IMR-90 (cell line): Measurements from ENCODE around the gene ACOXL. TPM values are rescaled to one million over a fixed set of nuclear protein-coding genes. Genes with fewer than 3 reads are reported as not detected.

Source experiments
- ATAC-seq: fragments of 200-7000 bp; cut with Tn5 transposase; 2 replicates; pipeline ENCODE4 v1.9.1; 2020; ENCODE audit warnings: low read depth, mild to moderate bottlenecking, moderate library complexity
- BruUV-seq: library from RNA; stranded (reverse); fragments of 400-500 nt; replicated peaks from 2 replicates; lab custom pipeline; 2021; lab: Mats Ljungman, UMichigan
- CTCF ChIA-PET: fragments of 300-600 bp; formaldehyde crosslinking; extraction: SDS; loops from one replicate; lab custom pipeline; 2021; ENCODE audit warnings: antibody characterized with exemption; lab: Yijun Ruan, JAX
- POLR2A ChIA-PET: fragments of 300-600 bp; sonication (Branson Sonifier 250); formaldehyde crosslinking; loops from one replicate; lab custom pipeline; 2022; ENCODE audit warnings: antibody characterized with exemption; ENCODE audit not compliant: unreplicated experiment; lab: Charles Lee
- DNase-seq: peaks from one replicate; pipeline ENCODE4 v3.0.0; 2013
- H2AFZ ChIP-seq: replicated peaks from 2 replicates; pipeline ENCODE3; 2013; ENCODE audit warnings: low read length, mild to moderate bottlenecking; ENCODE audit not compliant: poor library complexity
- H2AK5ac ChIP-seq: 2 replicates; pipeline ENCODE4 v1.6.1; 2013; ENCODE audit warnings: low read depth, low read length, inconsistent platforms
- H2AK9ac ChIP-seq: replicated peaks from 2 replicates; pipeline ENCODE3; 2013; ENCODE audit warnings: mild to moderate bottlenecking, low read depth, low read length, moderate library complexity; ENCODE audit not compliant: poor library complexity
- H2BK120ac ChIP-seq: 2 replicates; pipeline ENCODE4 v1.6.1; 2013; ENCODE audit warnings: low read depth, low read length, inconsistent platforms
- H2BK15ac ChIP-seq: 3 replicates; pipeline ENCODE4 v1.6.1; 2013; ENCODE audit warnings: low read depth, low read length, inconsistent platforms
- H2BK20ac ChIP-seq: 2 replicates; pipeline ENCODE4 v1.6.1; 2013; ENCODE audit warnings: low read depth, mild to moderate bottlenecking, inconsistent platforms, low read length, moderate library complexity
- H2BK5ac ChIP-seq: 2 replicates; pipeline ENCODE4 v1.6.1; 2013; ENCODE audit warnings: mild to moderate bottlenecking, low read depth, low read length, inconsistent platforms; ENCODE audit not compliant: poor library complexity, severe bottlenecking
- H3K14ac ChIP-seq: replicated peaks from 2 replicates; pipeline ENCODE4 v1.6.1; 2013; ENCODE audit warnings: low read depth, low read length, inconsistent platforms
- H3K18ac ChIP-seq: 2 replicates; pipeline ENCODE4 v1.6.1; 2013; ENCODE audit warnings: low read depth, low read length, control low read depth
- H3K23ac ChIP-seq: 2 replicates; pipeline ENCODE4 v1.6.1; 2013; ENCODE audit warnings: low read depth, low read length, inconsistent platforms
- H3K27ac ChIP-seq: 2 replicates; pipeline ENCODE4 v1.5.1; 2013; ENCODE audit warnings: mild to moderate bottlenecking, control low read depth, low read length; ENCODE audit not compliant: insufficient read depth
- H3K27me3 ChIP-seq: 2 replicates; pipeline ENCODE4 v1.6.1; 2013; ENCODE audit warnings: low read length; ENCODE audit not compliant: control insufficient read depth, insufficient read depth
- H3K36me3 ChIP-seq: 2 replicates; pipeline ENCODE4 v1.6.1; 2013; ENCODE audit warnings: low read length, mixed read lengths; ENCODE audit not compliant: control insufficient read depth, insufficient read depth
- H3K4ac ChIP-seq: 2 replicates; pipeline ENCODE4 v1.6.1; 2013; ENCODE audit warnings: low read depth, low read length, inconsistent platforms
- H3K4me1 ChIP-seq: 2 replicates; pipeline ENCODE4 v1.6.1; 2013; ENCODE audit warnings: low read length, mixed read lengths; ENCODE audit not compliant: control insufficient read depth, insufficient read depth
- H3K4me2 ChIP-seq: 2 replicates; pipeline ENCODE4 v1.6.1; 2013; ENCODE audit warnings: low read depth, mild to moderate bottlenecking, control low read depth, low read length, moderate library complexity
- H3K4me3 ChIP-seq: 2 replicates; pipeline ENCODE4 v1.5.1; 2013; ENCODE audit warnings: low read depth, mild to moderate bottlenecking, control low read depth, low read length, moderate library complexity; ENCODE audit not compliant: insufficient read depth
- H3K56ac ChIP-seq: 2 replicates; pipeline ENCODE4 v1.6.1; 2013; ENCODE audit warnings: low read length, inconsistent platforms; ENCODE audit not compliant: insufficient read depth; ENCODE audit errors: extremely low read depth
- H3K79me1 ChIP-seq, 2 experiments: 2 replicates each; pipeline ENCODE4 v1.6.1; 2013; ENCODE audit warnings: low read length in 2 of 2, inconsistent platforms in 1 of 2, low read depth in 1 of 2
- H3K9ac ChIP-seq: 2 replicates; pipeline ENCODE4 v1.6.1; 2013; ENCODE audit warnings: low read depth, low read length, control low read depth
- H3K9me1 ChIP-seq: 2 replicates; pipeline ENCODE4 v1.6.1; 2013; ENCODE audit warnings: low read length, inconsistent platforms; ENCODE audit not compliant: insufficient read depth
- H3K9me3 ChIP-seq: 2 replicates; pipeline ENCODE4 v1.6.1; 2013; ENCODE audit warnings: low read length; ENCODE audit not compliant: control insufficient read depth, insufficient read depth
- H4K20me1 ChIP-seq: 2 replicates; pipeline ENCODE4 v1.6.1; 2013; ENCODE audit warnings: low read length, inconsistent platforms; ENCODE audit not compliant: insufficient read depth
- H4K5ac ChIP-seq: 2 replicates; pipeline ENCODE4 v1.6.1; 2013; ENCODE audit warnings: mild to moderate bottlenecking, low read depth, low read length, control low read depth
- H4K8ac ChIP-seq, 2 experiments: 2 replicates each; pipeline ENCODE4 v1.6.1; 2013; ENCODE audit warnings: low read depth in 2 of 2, low read length in 2 of 2, control low read depth in 1 of 2, inconsistent platforms in 1 of 2
- H4K91ac ChIP-seq: 2 replicates; pipeline ENCODE4 v1.6.1; 2013; ENCODE audit warnings: low read depth, low read length, inconsistent platforms; ENCODE audit not compliant: insufficient read depth
- BHLHE40 ChIP-seq: fragments of 150-350 bp; IDR thresholded peaks from 2 replicates; pipeline ENCODE4 v1.6.1; 2016; ENCODE audit warnings: mild to moderate bottlenecking, low read depth, low read length
- CEBPB ChIP-seq: IDR thresholded peaks from 2 replicates; pipeline ENCODE4 v1.6.1; 2012; ENCODE audit warnings: low read depth, low read length, improper control_type of control experiment
- CHD1 ChIP-seq: IDR thresholded peaks from 2 replicates; pipeline ENCODE4 v1.6.1; 2012; ENCODE audit warnings: low read depth, low read length, improper control_type of control experiment
- CTCF ChIP-seq: conservative IDR thresholded peaks from 2 replicates; pipeline ENCODE4 v1.5.1; 2012; ENCODE audit warnings: mild to moderate bottlenecking, low read depth, low read length, improper control_type of control experiment
- FOS ChIP-seq: fragments of 150-350 bp; IDR thresholded peaks from 2 replicates; pipeline ENCODE4 v1.6.1; 2016; ENCODE audit warnings: low read depth, low read length
- MAFK ChIP-seq: IDR thresholded peaks from 2 replicates; pipeline ENCODE4 v1.6.1; 2012; ENCODE audit warnings: low read depth, low read length, improper control_type of control experiment
- MAZ ChIP-seq: IDR thresholded peaks from 2 replicates; pipeline ENCODE4 v1.6.1; 2012; ENCODE audit warnings: low read depth, mild to moderate bottlenecking, low read length, improper control_type of control experiment, moderate library complexity, borderline replicate concordance
- MXI1 ChIP-seq: IDR thresholded peaks from 2 replicates; pipeline ENCODE4 v1.6.1; 2012; ENCODE audit warnings: low read depth, mild to moderate bottlenecking, low read length, moderate library complexity, borderline replicate concordance
- NFE2L2 ChIP-seq: fragments of 150-350 bp; IDR thresholded peaks from 2 replicates; pipeline ENCODE4 v1.6.1; 2016; ENCODE audit warnings: low read depth, mild to moderate bottlenecking, low read length
- POLR2A ChIP-seq: IDR thresholded peaks from 2 replicates; pipeline ENCODE4 v1.6.1; 2012; ENCODE audit warnings: mild to moderate bottlenecking, low read depth, low read length
- RAD21 ChIP-seq: IDR thresholded peaks from 2 replicates; pipeline ENCODE4 v1.6.1; 2012; ENCODE audit warnings: low read length, improper control_type of control experiment
- RCOR1 ChIP-seq: IDR thresholded peaks from 2 replicates; pipeline ENCODE4 v1.6.1; 2012; ENCODE audit warnings: mild to moderate bottlenecking, low read length, improper control_type of control experiment; ENCODE audit not compliant: insufficient replicate concordance
- RFX5 ChIP-seq: IDR thresholded peaks from 2 replicates; pipeline ENCODE4 v1.8.0; 2012; ENCODE audit warnings: low read depth, mild to moderate bottlenecking, low read length, moderate library complexity
- SMC3 ChIP-seq: fragments of 150-350 bp; IDR thresholded peaks from 2 replicates; pipeline ENCODE4 v1.6.1; 2016; ENCODE audit warnings: low read depth, mild to moderate bottlenecking, antibody characterized with exemption, low read length, moderate library complexity
- USF2 ChIP-seq: fragments of 150-350 bp; IDR thresholded peaks from 2 replicates; pipeline ENCODE4 v1.6.1; 2017; ENCODE audit warnings: mild to moderate bottlenecking, antibody characterized with exemption, low read length, low read depth
- WGBS, 2 experiments: methylation state at CpG; one replicate each; pipeline versions ENCODE4 v1.1.5 to v1.1.7; 2013; ENCODE audit warnings: missing lambda C conversion rate in 2 of 2; ENCODE audit not compliant: insufficient read length in 1 of 2; ENCODE audit errors: extremely low coverage in 2 of 2; 5-methylcytosine and 5-hydroxymethylcytosine counted together
- dilution Hi-C: fragments of 300-500 bp; cut with HindIII; formaldehyde crosslinking; loops from one replicate; pipeline ENCODE4 v1.14.3; 2018; ENCODE audit warnings: low sequenced_read_pairs; ENCODE audit not compliant: unreplicated experiment
- in situ Hi-C: fragments of 300-500 bp; cut with MboI; formaldehyde crosslinking; loops from 3 replicates; pipeline ENCODE4 v1.14.3; 2019; ENCODE audit warnings: low sequenced_read_pairs, inconsistent platforms, mixed read lengths
- intact Hi-C: fragments of 100-400 bp; cut with micrococcal nuclease; formaldehyde crosslinking; loops from 2 replicates; pipeline ENCODE4 v1.10.0; 2022
- polyA plus RNA-seq, 3 experiments: library from polyadenylated mRNA; depleted of rRNA; stranded (reverse); fragments of >200 nt; gene quantifications; 2 replicates each; pipeline ENCODE4 v1.2.3, GENCODE V29; 2012; ENCODE audit warnings: low replicate concordance in 1 of 3
- total RNA-seq: library from RNA; depleted of rRNA; stranded (reverse); fragments of >200 nt; gene quantifications from 2 replicates; pipeline ENCODE4 v1.2.3, GENCODE V29; 2012
- TF ChIP-seq, protein P1 (sequence below): fragments of 150-350 bp; IDR thresholded peaks from 2 replicates; pipeline ENCODE4 v1.6.1; 2016; ENCODE audit warnings: low read depth, mild to moderate bottlenecking, low read length, moderate library complexity, borderline replicate concordance

Gene ACOXL
- total and polyA plus RNA-seq, 2 of the 4 experiments (the other 2 are of a cell fraction), result not detected

DNA sequence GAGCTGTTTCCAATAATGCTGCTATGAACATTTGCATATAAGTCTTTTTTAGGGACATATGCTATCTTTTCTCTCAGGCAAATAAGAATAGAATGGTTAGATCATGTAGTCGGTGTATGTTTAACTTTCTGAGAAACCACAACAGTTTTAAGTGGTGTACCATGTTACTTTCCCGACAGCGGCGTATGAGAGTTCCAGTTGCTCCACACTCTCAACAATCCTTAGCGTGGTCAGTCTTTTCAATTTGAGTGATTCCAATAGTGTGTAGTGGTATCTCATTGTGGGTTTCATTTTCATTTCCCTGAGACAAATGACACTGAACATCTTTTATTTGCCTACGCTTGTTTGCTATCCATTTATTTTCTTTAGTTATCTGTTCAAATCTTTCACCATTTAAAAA lies 149.5 kb downstream of the ACOXL start:
- H3K79me1 ChIP-seq, result no peaks in the 10 kb centered on the region
- no peak overlapping the region for H3K4me2 ChIP-seq
- BruUV-seq, result no TSS peak
- no peak overlapping the region for H3K9ac ChIP-seq
- no peak overlapping the region for H3K23ac ChIP-seq
- no peak overlapping the region for H2BK5ac ChIP-seq
- H3K4me1 ChIP-seq, result no peaks in the 10 kb centered on the region
- DNase-seq (no peak), ATAC-seq (no peak)
- ChIA-PET POLR2A (no interaction called here), CTCF (no interaction called here)
- H3K14ac ChIP-seq, result no peak overlapping the region
- no peak overlapping the region for H2BK15ac ChIP-seq
- no peak overlapping the region for H2AK9ac ChIP-seq
- H4K5ac ChIP-seq, result no peak overlapping the region
- intact Hi-C loops, result no loop called here
- TF ChIP-seq SMC3, result no peak
- TF ChIP-seq RCOR1, result no peak
- TF ChIP-seq BHLHE40, result no peak
- TF ChIP-seq NFE2L2, result no peak
- TF ChIP-seq RAD21, result no peak
- TF ChIP-seq CHD1, result no peak
- TF ChIP-seq POLR2A, result no peak
- TF ChIP-seq, protein P1, sequence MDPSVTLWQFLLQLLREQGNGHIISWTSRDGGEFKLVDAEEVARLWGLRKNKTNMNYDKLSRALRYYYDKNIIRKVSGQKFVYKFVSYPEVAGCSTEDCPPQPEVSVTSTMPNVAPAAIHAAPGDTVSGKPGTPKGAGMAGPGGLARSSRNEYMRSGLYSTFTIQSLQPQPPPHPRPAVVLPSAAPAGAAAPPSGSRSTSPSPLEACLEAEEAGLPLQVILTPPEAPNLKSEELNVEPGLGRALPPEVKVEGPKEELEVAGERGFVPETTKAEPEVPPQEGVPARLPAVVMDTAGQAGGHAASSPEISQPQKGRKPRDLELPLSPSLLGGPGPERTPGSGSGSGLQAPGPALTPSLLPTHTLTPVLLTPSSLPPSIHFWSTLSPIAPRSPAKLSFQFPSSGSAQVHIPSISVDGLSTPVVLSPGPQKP, result no peak
- no peak for TF ChIP-seq RFX5
- no peak for TF ChIP-seq CTCF
- TF ChIP-seq MAZ, result no peak
- no peak for TF ChIP-seq CEBPB
- TF ChIP-seq USF2, result no peak
- TF ChIP-seq MXI1, result no peak
- no peak for TF ChIP-seq MAFK
- TF ChIP-seq FOS, result no peak
- H3K36me3 ChIP-seq, result no peaks in the 10 kb centered on the region
- H2BK120ac ChIP-seq, result no peak overlapping the region
- H3K4ac ChIP-seq, result no peak overlapping the region
- H3K9me1 ChIP-seq, result no peaks in the 10 kb centered on the region
- dilution Hi-C loops, result no loop called here
- H3K4me3 ChIP-seq, result no peak overlapping the region
- no peak overlapping the region for H3K27ac ChIP-seq
- no peak overlapping the region for H4K8ac ChIP-seq
- H4K91ac ChIP-seq, result no peak overlapping the region
- H3K18ac ChIP-seq, result no peak overlapping the region
- H4K20me1 ChIP-seq, result no peaks in the 10 kb centered on the region
- H2AFZ ChIP-seq, result no peak overlapping the region
- H2AK5ac ChIP-seq, result no peak overlapping the region
- no peak overlapping the region for H3K56ac ChIP-seq
- H3K27me3 ChIP-seq, result peaks cover 9% of the 10 kb centered on the region
- in situ Hi-C loops, result no loop called here
- H3K9me3 ChIP-seq, result peaks cover 2% of the 10 kb centered on the region; the same call in 1 of the 2 replicates
- no CpG with 5 or more reads among the region's 6 CpGs for WGBS, 2 experiments
- H2BK20ac ChIP-seq, result no peak overlapping the region
